ENCODE data around the gene SIRT7.

Gene SIRT7

GRCh38 chr17:81962499-81963441 is 44.8 kb upstream of the SIRT7 start:
- peaks cover 7% of the 10 kb centered on the region for H3K4me1 ChIP-seq (ENCODE audit: low read depth, poor library complexity, severe bottlenecking)

GRCh38 chr17:81961521-81962498 is 43.8 kb upstream of the SIRT7 start:
- no peaks in the 10 kb centered on the region for H3K79me2 ChIP-seq (ENCODE audit: insufficient read depth, low read depth)

More at GRCh38 chr17:81962499-81963441, 44.8 kb upstream of the SIRT7 start:
- H4K20me1 ChIP-seq (ENCODE audit: insufficient read depth): no peaks in the 10 kb centered on the region
- H3K9ac ChIP-seq: no peak overlapping the region
- no peak for TF ChIP-seq CTCF (conservative IDR thresholded peaks at IDR 0.05; ENCODE audit: low read depth, low read length)
- H3K79me2 ChIP-seq (ENCODE audit: insufficient read depth, low read depth): no peaks in the 10 kb centered on the region
- no peak overlapping the region for H3K4me2 ChIP-seq
- no peak overlapping the region for H3K27ac ChIP-seq
- H3K36me3 ChIP-seq (ENCODE audit: insufficient read depth): no peaks in the 10 kb centered on the region
- H3K27me3 ChIP-seq (ENCODE audit: insufficient read depth, low read depth): peaks cover 78% of the 10 kb centered on the region
- no peak overlapping the region for H2AFZ ChIP-seq (ENCODE audit: low read depth)
- no peak overlapping the region for H3K4me3 ChIP-seq (IDR thresholded peaks at IDR 0.05; ENCODE audit: insufficient read depth, low read depth, low read length)

GRCh38 chr17:81961087-81961511 is 43.1 kb upstream of the SIRT7 start, which contains the start of gene NOTUM:
TSS of gene NOTUM (minus strand) at chr17:81961187. CDS start at chr17:81960909, 278 bp downstream.
- Histone ChIP-seq H3K4me1 (ENCODE audit: low read depth, poor library complexity, severe bottlenecking) (no peaks in the 10 kb centered on the region), H3K79me2 (ENCODE audit: insufficient read depth, low read depth) (no peaks in the 10 kb centered on the region), H3K4me2 (no peak within 1 kb of the TSS), H3K4me3 (IDR thresholded peaks at IDR 0.05; ENCODE audit: insufficient read depth, low read depth, low read length) (no peak within 1 kb of the TSS), H3K27ac (no peak within 1 kb of the TSS), H4K20me1 (ENCODE audit: insufficient read depth) (no peaks in the 10 kb centered on the region), H2AFZ (ENCODE audit: low read depth) (no peak within 1 kb of the TSS; the same call in 1 of the 2 replicates), H3K36me3 (ENCODE audit: insufficient read depth) (no peaks in the 10 kb centered on the region), H3K27me3 (ENCODE audit: insufficient read depth, low read depth) (peaks cover 76% of the 10 kb centered on the region), H3K9ac (no peak within 1 kb of the TSS)
- TF ChIP-seq CTCF (conservative IDR thresholded peaks at IDR 0.05; ENCODE audit: low read depth, low read length): no peak

More at GRCh38 chr17:81961521-81962498, 43.8 kb upstream of the SIRT7 start:
- H3K4me1 ChIP-seq (ENCODE audit: low read depth, poor library complexity, severe bottlenecking): no peaks in the 10 kb centered on the region
- no peaks in the 10 kb centered on the region for H4K20me1 ChIP-seq (ENCODE audit: insufficient read depth)
- no peak overlapping the region for H3K4me2 ChIP-seq
- H3K27ac ChIP-seq: no peak overlapping the region
- no peak overlapping the region for H2AFZ ChIP-seq (ENCODE audit: low read depth)
- H3K36me3 ChIP-seq (ENCODE audit: insufficient read depth): no peaks in the 10 kb centered on the region
- no peak overlapping the region for H3K9ac ChIP-seq
- no peak for TF ChIP-seq CTCF (conservative IDR thresholded peaks at IDR 0.05; ENCODE audit: low read depth, low read length)
- H3K27me3 ChIP-seq (ENCODE audit: insufficient read depth, low read depth): peaks cover 80% of the 10 kb centered on the region
- no peak overlapping the region for H3K4me3 ChIP-seq (IDR thresholded peaks at IDR 0.05; ENCODE audit: insufficient read depth, low read depth, low read length)

Data from KMS-11 (cell line).